ES-I3 (cell line): ENCODE data around the gene CR1L.
"Not testable (repeated sequence)": the region's sequence is repeated elsewhere in the genome, so short reads cannot be mapped to it uniquely, and the experiment has no call there.

ENCODE experiments used
- H3K36me3 ChIP-seq: 2 replicates; pipeline ENCODE4 v1.6.1; 2013; ENCODE audit warnings: mild to moderate bottlenecking, low read length, control low read depth, moderate library complexity; ENCODE audit not compliant: insufficient read depth
- H3K4me1 ChIP-seq: 2 replicates; pipeline ENCODE4 v1.6.1; 2013; ENCODE audit warnings: mild to moderate bottlenecking, control low read depth, low read length; ENCODE audit not compliant: insufficient read depth
- H3K9ac ChIP-seq: 2 replicates; pipeline ENCODE4 v1.6.1; 2013; ENCODE audit warnings: low read depth, mild to moderate bottlenecking, low read length, moderate library complexity
- H3K9me3 ChIP-seq: 2 replicates; pipeline ENCODE4 v1.6.1; 2013; ENCODE audit warnings: mild to moderate bottlenecking, low read length, moderate library complexity; ENCODE audit not compliant: control insufficient read depth, insufficient read depth

CR1L gene

DNA sequence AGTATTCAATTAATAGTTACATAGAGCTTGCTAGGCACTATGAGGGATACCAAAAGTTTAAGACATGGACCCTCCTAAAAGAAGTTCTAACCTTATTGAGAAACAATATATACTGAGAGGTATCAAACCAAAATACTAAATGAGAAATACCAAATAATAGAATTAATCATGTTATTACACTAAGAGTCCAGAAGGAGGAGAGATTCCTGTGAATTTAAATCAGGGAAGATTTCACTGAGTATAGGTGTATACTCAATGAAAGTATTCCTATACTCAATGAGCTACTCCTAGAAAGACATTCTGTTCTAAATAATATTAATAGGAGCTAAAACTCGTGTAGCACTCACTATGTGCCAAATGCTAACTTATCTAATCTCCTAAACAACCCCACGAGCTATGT is 9.4 kb downstream of the CR1L start:
- Histone ChIP-seq H3K4me1 (peaks cover 12% of the 10 kb centered on the region), H3K9ac (no peak overlapping the region), H3K36me3 (no peaks in the 10 kb centered on the region; the same call in 1 of the 2 replicates), H3K9me3 (0 out of 2 replicates have a peak, but pooled peaks cover 4% of the 10 kb centered on the region)

DNA sequence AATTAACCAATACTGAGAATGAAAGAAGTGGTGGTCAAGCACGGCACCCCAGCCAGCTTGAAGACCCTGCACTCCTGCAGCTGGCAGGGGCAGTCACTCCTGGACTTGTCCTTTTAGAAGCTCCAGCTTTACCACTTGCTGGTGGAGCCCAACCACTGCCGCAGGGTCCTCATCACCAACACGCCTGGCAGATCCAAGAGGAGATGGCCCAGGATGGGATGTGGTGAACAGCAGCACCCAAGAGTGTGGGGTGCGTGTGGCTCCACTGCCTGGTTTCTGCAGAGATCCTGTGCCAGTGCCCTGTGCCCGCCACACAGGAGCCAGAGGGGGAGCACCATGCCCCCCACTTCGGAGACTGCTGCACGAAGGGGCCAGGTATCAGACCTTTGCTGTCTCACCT is 13.5 kb downstream of the CR1L start:
- H3K9ac ChIP-seq, result no peak overlapping the region
- H3K36me3 ChIP-seq, result no peaks in the 10 kb centered on the region; the same call in 1 of the 2 replicates
- peaks cover 4% of the 10 kb centered on the region; the same call in 1 of the 2 replicates for H3K4me1 ChIP-seq
- peaks cover 4% of the 10 kb centered on the region; the same call in 1 of the 2 replicates for H3K9me3 ChIP-seq

DNA sequence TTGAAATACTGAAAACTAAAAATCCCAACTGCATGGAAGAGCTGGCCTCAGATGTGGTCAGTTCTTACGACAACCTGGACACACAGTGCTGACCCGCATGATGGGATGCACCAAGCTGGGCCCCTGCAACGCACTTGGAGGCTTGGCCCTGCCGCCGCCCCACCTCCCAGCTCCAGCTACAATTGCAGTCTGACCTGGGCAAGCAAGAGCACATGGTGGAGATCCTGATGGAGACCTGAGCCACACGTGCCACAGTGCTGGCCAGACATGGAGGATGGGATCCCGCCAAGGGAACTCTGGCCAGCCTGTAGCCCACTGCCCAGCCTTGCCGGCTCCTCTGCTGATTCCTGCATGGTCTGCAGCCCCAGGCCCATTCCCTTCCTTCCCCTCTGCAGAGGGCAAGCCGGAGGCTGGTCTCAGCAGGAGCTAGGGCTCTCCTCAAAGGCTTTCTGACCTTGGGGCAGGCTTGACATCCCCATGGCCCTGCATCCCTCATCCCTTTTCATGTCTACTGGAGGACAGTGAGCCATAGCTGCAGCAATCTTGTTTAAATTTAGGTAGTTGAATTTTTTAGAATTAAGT is 14.1 kb downstream of the CR1L start:
- H3K9ac ChIP-seq, result no peak overlapping the region
- H3K9me3 ChIP-seq, result peaks cover 9% of the 10 kb centered on the region
- H3K4me1 ChIP-seq, result peaks cover 4% of the 10 kb centered on the region; the same call in 1 of the 2 replicates
- no peaks in the 10 kb centered on the region; the same call in 1 of the 2 replicates for H3K36me3 ChIP-seq

DNA sequence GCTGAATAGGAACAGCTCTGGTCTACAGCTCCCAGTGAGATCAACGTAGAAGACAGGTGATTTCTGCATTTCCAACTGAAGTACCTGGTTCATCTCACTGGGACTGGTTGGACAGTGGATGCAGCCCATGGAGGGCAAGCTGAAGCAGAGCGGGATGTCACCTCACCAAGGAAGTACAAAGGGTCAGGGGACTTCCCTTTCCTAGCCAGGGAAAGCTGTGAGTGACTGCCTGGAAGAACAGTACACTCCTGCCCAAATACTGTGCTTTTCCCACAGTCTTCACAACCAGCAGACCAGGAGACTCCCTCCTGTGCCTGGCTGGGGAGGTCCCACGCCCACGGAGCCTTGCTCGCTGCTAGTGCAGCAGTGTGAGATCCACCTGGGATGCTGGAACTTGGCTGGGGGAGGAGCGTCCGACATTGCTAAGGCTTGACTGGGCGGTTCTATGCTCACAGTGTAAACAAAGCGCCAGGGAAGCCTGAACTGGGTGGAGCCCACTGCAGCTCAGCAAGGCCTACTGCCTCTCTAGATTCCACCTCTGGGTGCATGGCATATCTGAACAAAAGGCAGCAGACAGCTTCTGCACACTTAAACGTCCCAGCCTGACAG is 14.7 kb downstream of the CR1L start:
- H3K9ac ChIP-seq, result no peak overlapping the region
- H3K4me1 ChIP-seq, result peaks cover 2% of the 10 kb centered on the region; the same call in 1 of the 2 replicates
- H3K36me3 ChIP-seq, result no peaks in the 10 kb centered on the region; the same call in 1 of the 2 replicates
- peaks cover 9% of the 10 kb centered on the region for H3K9me3 ChIP-seq

DNA sequence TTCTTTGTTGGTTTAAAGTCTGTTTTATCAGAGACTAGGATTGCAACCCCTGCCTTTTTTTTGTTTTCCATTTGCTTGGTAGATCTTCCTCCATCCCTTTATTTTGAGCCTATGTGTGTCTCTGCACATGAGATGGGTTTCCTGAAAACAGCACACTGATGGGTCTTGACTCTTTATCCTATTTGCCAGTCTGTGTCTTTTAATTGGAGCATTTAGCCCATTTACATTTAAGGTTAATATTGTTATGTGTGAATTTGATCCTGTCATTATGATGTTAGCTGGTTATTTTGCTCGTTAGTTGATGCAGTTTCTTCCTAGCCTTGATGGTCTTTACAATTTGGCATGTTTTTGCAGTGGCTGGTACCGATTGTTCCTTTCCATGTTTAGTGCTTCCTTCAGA is 16.5 kb downstream of the CR1L start:
- peaks cover 11% of the 10 kb centered on the region for H3K9me3 ChIP-seq
- not testable (repeated sequence) for H3K9ac ChIP-seq, H3K36me3 ChIP-seq, H3K4me1 ChIP-seq

DNA sequence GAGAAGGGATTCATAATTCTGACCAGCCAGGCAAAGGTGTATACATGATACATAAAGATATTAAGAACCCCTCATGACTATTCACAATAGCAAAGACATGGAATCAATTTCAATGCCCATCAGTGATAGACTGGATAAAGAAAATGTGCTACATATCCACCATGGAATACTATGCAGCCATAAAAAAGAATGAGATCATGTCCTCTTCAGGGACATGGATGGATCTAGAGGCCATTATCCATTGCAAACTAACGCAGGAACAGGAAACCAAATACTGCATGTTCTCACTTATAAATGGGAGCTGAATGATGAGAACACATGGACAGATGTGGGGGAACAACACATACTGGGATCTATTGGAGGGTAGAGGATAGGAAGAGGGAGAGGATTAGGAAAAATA is 21.4 kb downstream of the CR1L start:
- Histone ChIP-seq H3K9me3 (peaks cover 7% of the 10 kb centered on the region), H3K36me3 (no peaks in the 10 kb centered on the region; the same call in 1 of the 2 replicates), H3K4me1 (peaks cover 6% of the 10 kb centered on the region; the same call in 1 of the 2 replicates), H3K9ac (no peak overlapping the region)

DNA sequence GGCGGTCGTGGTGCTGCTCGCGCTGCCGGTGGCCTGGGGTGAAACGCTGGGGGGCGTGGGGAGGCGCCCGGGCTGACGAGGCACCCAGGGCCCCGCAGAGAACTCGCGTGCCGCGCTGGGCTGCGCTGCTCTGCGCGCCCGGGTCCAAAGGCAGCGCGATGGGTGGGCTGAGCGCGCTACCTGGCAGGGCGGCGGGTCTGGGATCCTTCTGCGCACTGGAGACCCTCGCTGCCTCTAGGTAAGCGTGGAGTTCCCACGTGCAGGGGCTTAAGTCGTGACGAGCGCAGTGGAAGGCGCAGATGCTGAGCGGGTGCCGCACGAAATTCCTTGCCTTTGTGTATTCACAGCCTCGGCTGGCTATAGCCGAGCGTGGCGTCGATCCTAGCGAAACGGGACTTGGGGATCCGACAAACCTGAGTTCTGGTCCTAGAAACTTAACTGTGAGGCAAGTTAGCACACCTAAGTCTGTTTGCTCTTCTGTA is 24.6 kb downstream of the CR1L start:
- 0 out of 2 replicates have a peak, but pooled peaks cover 2% of the 10 kb centered on the region for H3K9me3 ChIP-seq
- H3K36me3 ChIP-seq, result no peaks in the 10 kb centered on the region; the same call in 1 of the 2 replicates
- H3K9ac ChIP-seq, result no peak overlapping the region
- peaks cover 14% of the 10 kb centered on the region for H3K4me1 ChIP-seq

DNA sequence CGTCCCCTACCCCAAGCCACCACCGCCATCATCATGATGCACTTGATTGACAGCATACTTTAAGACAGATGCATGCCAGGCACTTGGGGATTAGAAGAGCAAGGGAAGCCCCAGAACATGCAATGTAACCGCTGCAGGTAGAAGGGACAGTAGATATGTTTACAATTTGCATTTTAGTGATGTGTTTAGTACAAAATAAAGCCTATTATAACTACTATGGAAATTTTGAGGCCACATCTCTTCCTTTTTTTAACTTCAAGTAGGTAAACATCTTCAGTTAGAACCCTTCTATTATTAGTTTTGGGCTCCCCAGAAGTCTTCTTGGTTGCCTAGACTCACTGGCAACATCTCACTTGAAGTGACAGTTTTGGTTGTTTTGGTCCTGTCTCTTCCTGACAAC is 25.3 kb downstream of the CR1L start:
- Histone ChIP-seq H3K36me3 (no peaks in the 10 kb centered on the region; the same call in 1 of the 2 replicates), H3K4me1 (peaks cover 14% of the 10 kb centered on the region), H3K9ac (no peak overlapping the region), H3K9me3 (0 out of 2 replicates have a peak, but pooled peaks cover under 1% of the 10 kb centered on the region)

DNA sequence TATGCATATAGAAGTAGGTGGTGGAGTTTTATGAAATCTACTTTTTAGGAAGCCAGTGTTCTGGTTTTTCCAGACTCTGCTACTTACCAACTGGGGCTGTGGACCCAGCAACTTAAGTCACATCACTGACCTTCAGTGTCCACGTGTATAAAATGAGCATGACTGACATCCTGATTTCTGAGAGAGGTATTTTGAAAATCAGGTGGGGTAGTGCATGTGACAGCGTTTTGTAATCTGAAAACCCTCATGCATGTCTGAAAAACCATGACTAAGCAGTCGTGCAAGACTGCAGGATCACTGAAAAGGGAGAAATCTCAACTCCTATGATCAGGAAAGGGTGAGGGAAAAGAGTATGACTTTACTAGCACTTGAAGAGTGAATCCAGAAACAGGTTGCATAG is 26.1 kb downstream of the CR1L start:
- H3K4me1 ChIP-seq, result peaks cover 14% of the 10 kb centered on the region

DNA sequence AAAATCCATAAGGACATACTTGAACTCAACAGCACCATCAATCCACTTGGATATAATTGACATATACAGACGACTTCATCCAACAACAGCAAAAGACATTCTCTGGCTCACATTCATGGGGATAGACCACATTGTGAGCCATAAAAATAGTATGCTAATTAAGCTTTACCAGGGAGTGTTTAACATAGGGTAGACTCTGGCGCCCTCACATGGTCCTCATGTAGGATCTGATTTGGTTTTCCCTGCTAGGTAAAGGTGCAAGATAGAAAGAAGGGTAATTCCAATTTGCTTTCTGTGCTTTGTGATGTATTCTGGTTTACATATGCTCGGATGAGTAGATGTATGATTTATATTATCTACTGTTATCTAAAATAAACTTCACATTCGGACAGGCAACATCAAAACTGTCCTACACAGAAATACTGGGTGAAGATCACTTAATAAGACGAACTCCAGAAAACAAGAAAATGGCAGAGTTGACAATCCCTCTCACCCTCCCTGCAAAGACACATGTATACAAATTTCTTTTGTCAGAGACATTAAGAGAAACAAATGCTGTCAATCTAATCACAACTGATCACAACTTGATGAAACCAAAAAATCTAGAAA is 27.7 kb downstream of the CR1L start:
- H3K4me1 ChIP-seq, result peaks cover 14% of the 10 kb centered on the region
- no peak overlapping the region for H3K9ac ChIP-seq
- H3K9me3 ChIP-seq, result peaks cover 6% of the 10 kb centered on the region; the same call in 1 of the 2 replicates
- H3K36me3 ChIP-seq, result no peaks in the 10 kb centered on the region

More for the DNA sequence above, 26.1 kb downstream of the CR1L start:
- 0 out of 2 replicates have a peak, but pooled peaks cover under 1% of the 10 kb centered on the region for H3K9me3 ChIP-seq
- no peaks in the 10 kb centered on the region for H3K36me3 ChIP-seq
- H3K9ac ChIP-seq, result no peak overlapping the region

DNA sequence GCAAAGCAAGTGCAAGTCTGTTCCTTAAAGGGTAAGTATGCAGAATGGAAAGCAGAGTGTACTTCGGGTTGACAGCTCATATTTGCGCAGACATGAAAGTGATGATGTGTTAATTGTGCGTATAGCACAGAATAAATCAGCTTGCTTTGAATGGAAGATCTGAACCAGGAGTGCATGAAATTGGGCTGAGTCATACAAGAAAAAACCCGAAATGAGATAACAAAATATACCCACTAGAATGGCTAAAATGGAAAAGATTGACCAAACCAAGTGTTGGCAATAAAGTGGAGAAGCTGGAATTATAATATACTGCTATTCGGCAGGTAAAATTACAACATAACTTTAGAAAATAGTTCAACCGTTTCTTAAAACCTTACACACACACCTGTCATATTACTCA is 28.5 kb downstream of the CR1L start:
- Histone ChIP-seq H3K36me3 (no peaks in the 10 kb centered on the region), H3K4me1 (peaks cover 14% of the 10 kb centered on the region), H3K9ac (no peak overlapping the region), H3K9me3 (peaks cover 6% of the 10 kb centered on the region; the same call in 1 of the 2 replicates)

DNA sequence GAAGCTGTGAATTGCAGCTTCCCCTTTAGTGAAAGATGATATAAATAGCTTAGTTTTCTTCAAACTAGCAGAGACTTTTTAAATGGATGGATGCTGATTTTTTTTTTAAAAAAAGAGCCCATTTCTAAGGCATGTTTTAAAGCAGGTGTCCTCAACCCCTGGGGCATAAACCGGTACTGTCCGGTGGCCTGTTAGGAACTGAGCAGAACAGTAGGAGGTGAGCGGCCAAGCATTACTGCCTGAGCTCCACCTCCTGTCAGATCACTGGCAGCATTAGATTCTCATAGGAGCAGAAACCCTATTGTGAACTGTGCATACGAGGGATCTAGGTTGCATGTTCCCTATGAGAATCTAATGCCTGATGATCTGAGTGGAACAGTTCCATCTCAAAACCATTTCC is 31.2 kb downstream of the CR1L start:
- Histone ChIP-seq H3K4me1 (peaks cover 12% of the 10 kb centered on the region), H3K9me3 (peaks cover 6% of the 10 kb centered on the region; the same call in 1 of the 2 replicates), H3K9ac (no peak overlapping the region), H3K36me3 (no peaks in the 10 kb centered on the region)

DNA sequence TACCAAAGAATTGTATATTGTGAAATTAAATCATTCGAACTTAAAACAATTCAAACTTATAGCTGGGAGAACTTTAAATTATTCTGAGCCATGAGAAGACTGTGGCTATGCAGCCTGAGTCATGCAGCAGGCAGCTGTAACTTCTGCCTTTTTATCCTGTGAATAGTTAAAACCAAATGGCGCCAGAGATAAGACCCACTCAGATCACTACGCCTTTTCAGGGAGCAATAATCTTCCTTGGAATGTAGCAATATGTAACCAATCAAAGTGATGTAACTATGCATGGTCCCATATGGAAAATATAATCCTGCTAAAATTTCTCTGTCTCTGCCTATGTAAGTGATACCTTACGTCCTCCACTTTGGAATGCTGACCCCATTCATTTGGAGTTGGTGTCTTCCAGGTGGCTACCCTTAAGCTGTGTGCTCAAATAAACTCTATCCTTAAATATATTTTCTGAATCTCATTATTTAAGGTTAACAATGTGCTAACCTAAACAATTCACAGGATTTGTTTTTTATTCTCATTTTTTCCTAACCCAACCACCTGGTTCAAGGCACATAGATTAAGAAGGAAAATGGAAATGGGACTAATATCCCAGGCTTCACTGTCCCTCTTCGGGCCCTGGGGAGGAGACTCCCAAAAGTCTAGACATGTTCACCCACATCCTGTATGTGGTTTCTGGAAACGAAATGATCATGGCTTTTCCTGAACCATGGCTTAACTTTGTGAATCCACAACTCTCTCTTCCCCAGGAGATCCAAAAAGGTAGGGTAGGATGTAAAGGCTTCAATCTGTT is 35.9 kb downstream of the CR1L start:
- not testable (repeated sequence) for H3K36me3 ChIP-seq, H3K4me1 ChIP-seq, H3K9ac ChIP-seq, H3K9me3 ChIP-seq

DNA sequence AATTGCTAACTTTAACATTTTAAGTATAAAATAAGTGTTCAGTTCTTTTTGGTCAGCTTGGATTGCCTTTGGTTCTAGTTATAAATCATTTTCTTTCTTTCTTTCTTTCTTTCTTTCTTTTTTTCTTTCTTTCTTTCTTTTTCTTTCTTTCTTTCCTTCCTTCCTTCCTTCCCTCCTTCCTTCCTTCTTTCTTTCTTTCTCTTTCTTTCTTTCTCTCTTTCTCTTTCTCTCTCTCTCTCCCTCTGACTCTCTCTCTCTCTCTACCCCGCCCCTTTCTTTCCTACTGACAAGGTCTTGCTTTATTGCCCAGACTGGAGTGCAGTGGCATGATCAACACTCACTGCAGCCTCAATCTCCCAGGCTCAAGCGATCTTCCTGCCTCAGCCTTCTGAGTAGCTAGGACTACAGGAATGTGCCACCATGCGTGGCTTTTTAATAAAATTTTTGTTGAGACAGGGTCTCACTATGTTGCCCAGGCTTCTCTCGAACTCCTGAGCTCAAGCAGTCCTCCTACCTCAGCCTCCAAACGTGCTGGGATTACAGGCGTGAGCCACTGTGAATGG is 38.0 kb downstream of the CR1L start:
- H3K9ac ChIP-seq, H3K9me3 ChIP-seq, H3K36me3 ChIP-seq, H3K4me1 ChIP-seq: not testable (repeated sequence)
